Caco-2 (cell line): Measurements from ENCODE around the gene EHBP1. TPM values are rescaled to one million over a fixed set of nuclear protein-coding genes. Genes with fewer than 3 reads are reported as not detected.

Experiments
- BruUV-seq: library from RNA; stranded (reverse); fragments of 400-500 nt; replicated peaks from 2 replicates; lab custom pipeline; 2021; lab: Mats Ljungman, UMichigan
- CTCF ChIA-PET: fragments of 300-600 bp; sonication (Branson Sonifier 250); formaldehyde crosslinking; loops from one replicate; lab custom pipeline; 2022; ENCODE audit warnings: antibody characterized with exemption; lab: Charles Lee
- POLR2A ChIA-PET: fragments of 300-600 bp; sonication (Branson Sonifier 250); formaldehyde crosslinking; loops from one replicate; lab custom pipeline; 2022; ENCODE audit warnings: antibody characterized with exemption; lab: Charles Lee
- DNase-seq, 2 experiments: peaks; one replicate each; pipeline versions ENCODE4 v3.0.0 to v3.0.0-alpha.2; 2020 to 2022
- H3K27me3 ChIP-seq: replicated peaks from 2 replicates; pipeline ENCODE4 v1.6.0; 2011; ENCODE audit warnings: low read length; ENCODE audit not compliant: control insufficient read depth, insufficient read depth
- H3K36me3 ChIP-seq: 2 replicates; pipeline ENCODE4 v1.5.1; 2011; ENCODE audit warnings: low read length; ENCODE audit not compliant: control insufficient read depth, insufficient read depth
- H3K4me1 ChIP-seq: fragments of 250-450 bp; sonication (Bioruptor Pico); 2 replicates; pipeline ENCODE4 v1.5.1; 2020; ENCODE audit warnings: mild to moderate bottlenecking
- H3K4me3 ChIP-seq: 2 replicates; pipeline ENCODE4 v1.5.1; 2011; ENCODE audit warnings: low read depth, mild to moderate bottlenecking, control low read depth, low read length
- H3K9me3 ChIP-seq: fragments of 250-450 bp; sonication (Bioruptor Pico); 2 replicates; pipeline ENCODE4 v1.5.1; 2020; ENCODE audit warnings: mild to moderate bottlenecking, moderate library complexity
- H3K27ac Mint-ChIP-seq: one replicate; pipeline ENCODE4 v1.8.0; 2022; ENCODE audit warnings: mixed read lengths; ENCODE audit not compliant: unreplicated experiment
- H3K27me3 Mint-ChIP-seq: one replicate; pipeline ENCODE4 v1.8.0; 2022; ENCODE audit warnings: mixed read lengths; ENCODE audit not compliant: insufficient read depth, unreplicated experiment
- H3K36me3 Mint-ChIP-seq: one replicate; pipeline ENCODE4 v1.8.0; 2022; ENCODE audit warnings: mild to moderate bottlenecking, mixed read lengths; ENCODE audit not compliant: insufficient read depth, unreplicated experiment
- H3K4me1 Mint-ChIP-seq: one replicate; pipeline ENCODE4 v1.8.0; 2022; ENCODE audit warnings: low read depth, mixed read lengths; ENCODE audit not compliant: unreplicated experiment
- H3K4me3 Mint-ChIP-seq: one replicate; pipeline ENCODE4 v1.8.0; 2022; ENCODE audit warnings: mild to moderate bottlenecking, moderate library complexity, mixed read lengths; ENCODE audit not compliant: unreplicated experiment
- H3K9me3 Mint-ChIP-seq: one replicate; pipeline ENCODE4 v1.8.0; 2022; ENCODE audit warnings: mixed read lengths; ENCODE audit not compliant: unreplicated experiment
- CTCF ChIP-seq, 2 experiments: fragments of 200-600 bp in 1 of 2; IDR thresholded peaks; 1 replicate in 1 of 2; 2 replicates in 1 of 2; pipeline versions ENCODE4 v1.5.1 to v1.8.0; 2011 to 2022; ENCODE audit warnings: antibody characterized with exemption in 1 of 2, control low read depth in 1 of 2, inconsistent platforms in 1 of 2, low read depth in 1 of 2, low read length in 1 of 2, mild to moderate bottlenecking in 1 of 2, moderate library complexity in 1 of 2; ENCODE audit not compliant: insufficient read depth in 1 of 2, severe bottlenecking in 1 of 2, unreplicated experiment in 1 of 2
- intact Hi-C: fragments of 100-400 bp; cut with micrococcal nuclease; formaldehyde crosslinking; loops from one replicate; pipeline ENCODE4 v1.10.0; 2022; ENCODE audit not compliant: unreplicated experiment
- total RNA-seq: library from RNA; stranded (reverse); gene quantifications from 2 replicates; pipeline ENCODE4 v1.2.3, GENCODE V29; 2022

The EHBP1 gene
- total RNA-seq, 1 experiment from 2014 or later = 120 TPM

- Mint-ChIP-seq H3K27ac (no peak overlapping the region), H3K36me3 (peaks cover 27% of the 10 kb centered on the region), H3K27me3 (no peaks in the 10 kb centered on the region), H3K4me3 (no peak overlapping the region), H3K4me1 (no peaks in the 10 kb centered on the region), H3K9me3 (no peaks in the 10 kb centered on the region)
- TF ChIP-seq CTCF (IDR thresholded peaks at IDR 0.05; ENCODE audit: insufficient read depth in 1 of 2, low read depth in 1 of 2, low read length in 1 of 2, severe bottlenecking in 1 of 2, unreplicated experiment in 1 of 2) = no peak
- BruUV-seq = no TSS peak
- intact Hi-C loops = no loop called here
- H3K9me3 ChIP-seq = no peaks in the 10 kb centered on the region
- H3K36me3 ChIP-seq = no peaks in the 10 kb centered on the region
- H3K27me3 ChIP-seq = no peaks in the 10 kb centered on the region
- H3K4me1 ChIP-seq = no peaks in the 10 kb centered on the region
- DNase-seq = no peak
- no peak overlapping the region for H3K4me3 ChIP-seq
- CTCF ChIA-PET = interaction anchor here (0.7 kb wide), 1 partner anchor 610 kb away, joined by 3 read pairs; no protein-coding TSS in a partner anchor
- POLR2A ChIA-PET = no interaction called here
These were observed 251.1 kb downstream of the EHBP1 start for GRCh38 chr2:62956651-62957050.

- intact Hi-C loops = no loop called here
- Histone ChIP-seq H3K4me3 (no peak overlapping the region), H3K36me3 (no peaks in the 10 kb centered on the region), H3K9me3 (no peaks in the 10 kb centered on the region), H3K4me1 (no peaks in the 10 kb centered on the region), H3K27me3 (no peaks in the 10 kb centered on the region)
- Mint-ChIP-seq H3K4me3 (no peak overlapping the region), H3K36me3 (peaks cover 31% of the 10 kb centered on the region), H3K4me1 (no peaks in the 10 kb centered on the region), H3K27me3 (no peaks in the 10 kb centered on the region), H3K9me3 (no peaks in the 10 kb centered on the region), H3K27ac (no peak overlapping the region)
- no TSS peak for BruUV-seq
- CTCF ChIA-PET = interaction anchor here (0.6 kb wide), 1 partner anchor 531 kb away, joined by 3 read pairs; no protein-coding TSS in a partner anchor
- DNase-seq = no peak
- POLR2A ChIA-PET = no interaction called here
- no peak for TF ChIP-seq CTCF (IDR thresholded peaks at IDR 0.05; ENCODE audit: insufficient read depth in 1 of 2, low read depth in 1 of 2, low read length in 1 of 2, severe bottlenecking in 1 of 2, unreplicated experiment in 1 of 2)
These were observed 252.7 kb downstream of the EHBP1 start for GRCh38 chr2:62958206-62958605.

GRCh38 chr2:62964050-62964449 lies 258.5 kb downstream of the EHBP1 start:
- intact Hi-C loops = no loop called here
- Mint-ChIP-seq H3K27ac (no peak overlapping the region), H3K9me3 (no peaks in the 10 kb centered on the region), H3K4me1 (no peaks in the 10 kb centered on the region), H3K36me3 (peaks cover 16% of the 10 kb centered on the region), H3K4me3 (no peak overlapping the region), H3K27me3 (no peaks in the 10 kb centered on the region)
- Histone ChIP-seq H3K9me3 (no peaks in the 10 kb centered on the region), H3K27me3 (no peaks in the 10 kb centered on the region), H3K4me3 (no peak overlapping the region), H3K36me3 (no peaks in the 10 kb centered on the region), H3K4me1 (no peaks in the 10 kb centered on the region)
- CTCF ChIA-PET = no interaction called here
- POLR2A ChIA-PET = no interaction called here
- TF ChIP-seq CTCF (IDR thresholded peaks at IDR 0.05; ENCODE audit: insufficient read depth in 1 of 2, low read depth in 1 of 2, low read length in 1 of 2, severe bottlenecking in 1 of 2, unreplicated experiment in 1 of 2) = no peak
- DNase-seq = no peak
- BruUV-seq = no TSS peak
